Measurements from ENCODE around the gene ZBTB7A.
A peak's percentile ranks its signal among the peaks of the same experiment; 100 is the strongest.

ZBTB7A gene

DNA sequence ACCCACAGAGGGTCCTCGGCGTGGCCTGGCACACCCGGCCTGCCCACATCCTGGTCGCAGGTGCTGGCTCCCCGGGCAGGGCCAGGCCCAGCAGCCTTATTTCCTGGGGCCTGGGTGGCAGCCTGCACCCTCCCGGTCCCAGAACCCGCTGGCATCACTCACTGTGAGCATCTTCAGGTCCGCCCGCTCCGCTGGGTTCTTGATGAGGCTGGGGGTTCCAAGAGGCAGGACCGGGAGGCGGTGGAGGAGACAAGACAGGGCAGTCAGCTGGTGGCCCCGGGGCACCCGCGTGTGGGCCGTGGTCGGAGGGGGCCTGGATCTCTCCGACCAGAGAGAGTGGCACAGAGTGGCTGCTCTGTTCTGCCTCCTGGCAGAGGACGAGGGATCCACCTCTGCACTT, 27.6 kb upstream of the ZBTB7A start:
- DNase-seq (ENCODE audit: low read depth in 2 of 2) = no peak

DNA sequence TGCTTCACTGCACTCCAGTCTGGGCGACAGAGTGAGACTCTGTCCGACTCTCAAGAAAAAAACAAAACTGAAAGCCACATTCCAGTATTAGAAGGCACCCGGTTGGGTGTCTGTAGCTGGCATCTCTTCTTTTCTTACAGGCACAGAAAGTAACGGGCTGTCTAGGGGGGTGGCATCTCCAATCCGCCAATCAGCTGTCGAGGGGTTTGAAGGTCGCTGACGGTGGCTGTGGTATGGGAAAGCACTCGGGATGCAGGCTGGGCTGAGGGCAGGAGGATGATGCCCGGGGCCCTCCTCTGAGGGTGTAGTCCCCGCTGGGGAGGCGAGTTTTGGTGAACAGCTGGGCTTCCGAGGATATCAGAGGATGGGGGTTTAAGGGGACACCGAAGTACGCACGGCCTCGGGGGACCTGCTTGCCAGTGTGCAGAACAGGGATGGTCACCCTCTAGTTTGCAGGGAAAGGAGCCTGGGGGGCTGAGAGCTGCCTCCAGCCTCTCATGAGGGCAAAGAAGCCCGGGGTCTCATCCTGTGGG, 27.0 kb upstream of the ZBTB7A start:
- no peak for DNase-seq (ENCODE audit: low read depth in 2 of 2)

DNA sequence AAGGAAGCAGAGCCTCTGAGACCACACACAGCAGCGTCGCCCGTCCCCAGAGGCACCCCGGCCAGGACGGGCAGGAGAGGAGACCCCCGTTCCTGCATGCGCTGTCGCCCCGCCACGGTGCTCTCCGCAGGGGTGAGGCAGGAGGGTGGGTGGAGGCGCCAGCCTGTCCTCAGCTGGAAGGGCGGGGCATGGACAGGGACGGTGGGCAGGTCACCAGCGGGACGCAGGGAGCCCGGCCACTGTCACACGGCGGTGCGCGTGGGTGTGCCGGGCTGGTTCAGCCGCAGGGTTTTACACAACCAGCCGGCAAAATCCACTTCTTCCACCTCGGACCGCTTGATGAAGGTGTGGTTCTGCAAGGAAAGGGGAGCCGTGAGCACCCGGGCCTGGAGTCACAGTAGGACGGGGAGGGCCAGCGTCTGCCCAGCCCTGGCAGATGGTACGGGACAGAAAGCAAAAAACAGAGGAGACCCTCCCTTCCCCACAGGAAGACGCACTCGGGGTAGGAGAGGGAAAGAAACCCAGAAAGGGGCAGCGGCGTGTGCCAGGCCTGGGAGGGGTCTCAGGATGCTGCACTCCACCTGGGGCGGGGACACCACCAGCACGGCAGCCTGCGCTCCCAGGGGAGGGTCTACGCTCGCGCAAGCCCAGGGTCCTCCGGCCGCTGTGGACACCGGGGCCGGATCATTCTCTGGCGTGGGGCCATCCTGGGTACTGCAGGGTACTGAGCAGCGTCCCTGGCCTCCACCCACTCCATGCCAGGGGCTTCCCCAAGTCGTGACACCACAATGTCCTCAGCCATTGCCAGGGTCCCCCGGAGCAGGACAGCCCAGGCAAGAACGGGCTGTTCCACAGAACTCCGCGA, 23.9 kb upstream of the ZBTB7A start:
- DNase-seq (ENCODE audit: low read depth in 2 of 2) = no peak

DNA sequence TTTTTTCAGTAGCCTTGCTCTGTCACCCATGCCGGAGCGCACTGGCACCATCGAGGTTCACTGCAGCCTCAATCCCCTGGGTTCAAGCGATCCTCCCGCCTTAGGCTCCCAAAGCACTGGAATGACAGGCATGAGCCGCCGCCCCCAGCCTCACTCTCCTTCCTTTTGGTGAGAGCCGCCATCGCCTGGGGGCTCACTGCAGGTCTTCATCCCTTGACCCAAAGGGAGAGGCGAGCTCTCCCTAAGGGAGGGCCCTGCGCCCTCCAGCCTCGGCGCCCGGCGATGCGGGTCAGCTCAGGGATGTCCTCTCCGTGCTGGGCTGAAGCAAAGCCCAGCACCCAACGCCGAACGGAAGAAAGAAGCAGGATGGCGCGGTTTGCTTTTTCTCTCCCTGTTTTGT, 23.2 kb upstream of the ZBTB7A start:
- no peak for DNase-seq (ENCODE audit: low read depth in 2 of 2)

DNA sequence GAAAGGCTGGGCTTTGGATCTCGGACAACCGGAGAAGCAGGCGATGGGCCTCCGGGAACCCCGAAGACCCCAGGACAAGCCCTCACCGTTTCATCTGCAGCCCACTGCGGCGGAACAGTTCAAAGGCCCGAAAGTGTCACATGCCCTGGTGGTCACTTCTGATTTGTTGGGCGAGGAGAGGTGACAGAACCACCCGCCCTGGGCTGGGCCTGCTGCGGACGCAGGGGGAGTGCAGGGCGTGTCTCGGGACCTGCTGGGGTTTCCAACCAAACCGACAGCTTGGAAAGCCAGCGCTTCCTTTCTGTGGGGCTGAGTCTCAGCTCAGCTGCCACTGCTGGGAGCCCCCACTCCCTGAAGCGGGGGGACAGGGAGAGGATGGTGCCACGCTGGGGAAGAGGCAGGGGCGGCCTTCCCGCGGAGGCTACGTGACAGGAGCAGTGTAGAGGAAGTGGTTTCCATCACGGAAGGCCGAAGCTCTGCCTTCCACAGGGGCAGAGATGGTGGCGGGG, 22.8 kb upstream of the ZBTB7A start:
- DNase-seq (ENCODE audit: low read depth in 2 of 2) = peak in 1 of 2 donors; percentile 24

DNA sequence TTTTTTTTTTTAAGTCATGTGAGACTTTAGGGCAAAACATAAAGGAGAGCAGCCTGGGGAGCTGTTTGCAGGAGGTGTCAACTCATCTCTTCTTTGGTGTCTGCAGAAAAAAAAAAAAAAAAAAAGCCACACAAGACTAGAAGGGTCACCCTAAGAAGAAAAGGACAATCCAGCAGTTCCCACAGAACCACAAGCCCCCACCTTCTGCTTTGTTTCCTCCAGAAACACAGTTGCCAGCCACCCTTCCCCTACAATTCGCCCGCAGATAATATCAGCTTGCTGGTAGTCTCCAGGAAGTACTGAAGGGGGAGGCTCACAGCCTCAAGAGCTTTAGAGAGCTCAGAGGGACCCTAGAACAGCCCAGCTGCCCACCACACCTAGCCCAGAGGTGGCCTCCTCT, 22.3 kb upstream of the ZBTB7A start:
- DNase-seq (ENCODE audit: low read depth in 2 of 2) = no peak

DNA sequence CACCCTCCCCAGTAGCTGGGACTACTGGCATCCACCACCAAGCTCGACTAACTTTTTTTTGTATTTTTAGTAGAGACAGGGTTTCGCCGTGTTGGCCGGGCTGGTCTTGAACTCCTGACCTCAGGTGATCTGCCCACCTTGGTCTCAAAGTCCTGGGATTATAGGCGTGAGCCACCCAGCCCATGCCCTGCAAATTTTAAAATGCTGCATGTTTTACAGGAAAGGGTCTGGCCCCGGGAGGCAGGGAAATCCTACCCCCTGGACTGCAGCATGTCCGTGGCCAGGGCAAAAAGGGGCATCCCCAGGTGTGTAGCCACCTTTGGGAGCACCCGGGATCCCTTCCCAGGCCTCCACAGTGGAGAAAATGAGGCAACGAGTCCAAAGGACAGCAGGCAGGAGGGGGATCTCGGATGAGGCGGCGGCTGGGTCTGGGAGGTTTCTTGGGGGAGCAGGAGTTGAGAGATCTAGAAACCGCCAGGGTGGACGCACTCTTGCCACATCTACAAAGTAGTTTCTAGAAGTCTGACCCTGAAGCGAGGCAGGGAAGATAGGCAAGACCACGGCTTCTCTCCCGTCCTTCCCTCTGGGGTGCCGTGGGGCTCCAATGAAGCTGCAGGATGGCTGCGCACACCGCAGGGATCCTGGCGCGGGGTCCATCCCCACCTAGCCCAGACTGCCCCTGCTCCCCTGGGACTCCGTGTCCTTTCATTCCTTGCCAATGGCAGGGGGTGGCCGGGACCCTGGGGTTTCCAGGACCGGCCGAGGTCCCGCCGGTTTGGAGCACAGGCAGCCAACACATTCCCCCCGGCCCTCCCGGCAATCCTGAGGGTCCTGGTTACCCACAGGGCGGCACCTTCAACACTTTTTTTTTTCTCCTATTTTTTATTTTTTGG, 21.3 kb upstream of the ZBTB7A start:
- no peak for DNase-seq (ENCODE audit: low read depth in 2 of 2)

DNA sequence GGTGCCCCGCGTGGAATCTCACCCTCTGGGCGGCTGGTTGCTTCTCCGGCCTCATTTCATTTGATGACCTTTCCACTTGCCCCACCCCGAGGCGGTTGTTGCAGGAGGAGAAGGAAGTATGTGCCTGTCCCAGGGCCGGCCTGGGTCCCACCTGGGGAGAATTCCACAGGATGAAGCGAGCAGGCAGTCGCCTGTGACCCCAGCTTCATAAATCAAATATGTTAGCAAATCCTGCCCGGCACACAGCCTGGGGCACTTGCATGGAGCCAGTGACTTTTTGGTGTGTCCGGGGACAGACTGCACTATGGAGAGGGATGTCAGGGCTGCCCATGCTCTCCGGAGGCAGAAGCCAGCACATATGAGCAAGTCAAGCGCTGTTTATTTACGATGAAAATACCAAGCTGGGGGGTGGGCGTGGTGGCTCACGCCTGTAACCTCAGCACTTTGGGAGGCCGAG, 19.7 kb upstream of the ZBTB7A start:
- DNase-seq (ENCODE audit: low read depth in 2 of 2) = no peak

DNA sequence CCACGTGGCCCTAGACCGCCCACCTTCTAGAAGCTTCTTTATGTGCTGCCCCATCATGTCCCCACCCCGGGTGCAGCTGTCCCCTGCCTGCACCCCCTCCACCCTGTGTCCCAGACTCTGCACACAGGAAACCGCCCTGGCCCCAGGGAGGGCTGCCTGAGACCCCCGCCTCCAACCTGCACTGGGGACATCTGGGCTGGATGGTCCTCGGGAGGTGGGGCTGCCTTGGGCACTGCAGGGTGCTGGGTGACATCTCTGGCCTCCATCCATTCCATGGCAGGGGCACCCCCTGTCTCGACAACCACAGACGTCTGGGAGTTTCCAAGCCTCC, 17.8 kb upstream of the ZBTB7A start:
- DNase-seq (ENCODE audit: low read depth in 2 of 2) = no peak

DNA sequence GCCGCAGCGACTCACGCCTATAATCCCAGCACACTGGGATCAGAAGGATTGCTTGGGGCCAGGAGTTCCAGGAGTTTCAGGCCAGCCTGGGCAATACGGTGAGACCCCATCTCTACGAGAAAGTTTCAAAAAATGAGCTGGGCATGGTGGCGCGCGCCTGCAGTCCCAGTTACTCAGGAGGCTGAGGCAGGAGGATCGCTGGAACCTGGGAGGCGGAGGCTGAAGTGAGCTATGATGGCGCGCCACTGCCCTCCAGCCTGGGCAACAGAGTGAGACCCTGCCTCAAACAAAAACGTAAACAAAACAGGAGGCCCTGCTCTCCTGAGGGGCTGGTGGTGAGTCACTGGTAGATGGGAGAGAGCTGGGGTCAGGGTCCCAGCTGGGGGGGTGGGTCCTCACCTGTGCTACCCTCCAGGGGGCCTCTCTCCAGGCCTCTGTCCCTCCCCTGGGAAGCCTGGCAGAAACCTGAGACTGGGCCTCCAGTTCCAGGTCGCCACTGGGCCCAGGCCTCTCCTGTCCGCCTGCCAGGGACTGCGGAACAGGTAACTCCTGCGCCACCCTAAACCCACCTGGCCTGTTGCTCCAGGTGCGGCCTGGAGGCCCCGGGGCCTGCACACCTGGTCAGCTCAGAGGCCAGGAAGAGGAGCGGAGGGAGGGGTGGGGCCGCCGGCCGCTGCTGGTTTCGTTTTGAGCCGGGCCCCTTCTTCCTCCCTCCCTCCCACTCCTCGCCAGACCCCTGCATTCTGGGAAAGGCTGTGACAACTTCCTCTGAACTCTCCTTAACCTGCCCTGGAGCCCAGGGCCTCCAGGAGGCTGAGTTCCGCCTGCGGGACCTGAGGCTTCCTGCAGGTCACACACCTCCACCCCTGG, 17.2 kb upstream of the ZBTB7A start:
- no peak for DNase-seq (ENCODE audit: low read depth in 2 of 2)

DNA sequence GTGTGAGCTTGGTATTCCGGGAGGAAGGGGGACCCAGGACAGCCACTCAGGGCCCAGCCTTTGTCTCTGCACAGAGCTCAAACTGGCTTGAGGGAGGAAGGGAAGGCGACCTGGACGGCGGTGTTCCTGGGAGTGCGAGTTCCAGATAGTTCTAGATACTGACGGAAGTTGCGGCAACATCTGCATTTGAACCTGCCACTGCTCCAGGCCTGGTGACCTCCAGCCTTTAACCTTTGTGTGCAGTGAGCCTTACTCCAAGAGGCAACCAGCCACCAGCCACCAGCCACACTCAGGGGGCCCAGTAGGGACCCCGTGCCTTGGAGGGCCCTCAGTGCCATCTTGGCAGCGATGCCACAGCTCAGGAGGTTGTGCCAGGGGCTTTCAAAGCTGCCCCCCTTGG, 15.5 kb upstream of the ZBTB7A start:
- no peak for DNase-seq (ENCODE audit: low read depth in 2 of 2)

DNA sequence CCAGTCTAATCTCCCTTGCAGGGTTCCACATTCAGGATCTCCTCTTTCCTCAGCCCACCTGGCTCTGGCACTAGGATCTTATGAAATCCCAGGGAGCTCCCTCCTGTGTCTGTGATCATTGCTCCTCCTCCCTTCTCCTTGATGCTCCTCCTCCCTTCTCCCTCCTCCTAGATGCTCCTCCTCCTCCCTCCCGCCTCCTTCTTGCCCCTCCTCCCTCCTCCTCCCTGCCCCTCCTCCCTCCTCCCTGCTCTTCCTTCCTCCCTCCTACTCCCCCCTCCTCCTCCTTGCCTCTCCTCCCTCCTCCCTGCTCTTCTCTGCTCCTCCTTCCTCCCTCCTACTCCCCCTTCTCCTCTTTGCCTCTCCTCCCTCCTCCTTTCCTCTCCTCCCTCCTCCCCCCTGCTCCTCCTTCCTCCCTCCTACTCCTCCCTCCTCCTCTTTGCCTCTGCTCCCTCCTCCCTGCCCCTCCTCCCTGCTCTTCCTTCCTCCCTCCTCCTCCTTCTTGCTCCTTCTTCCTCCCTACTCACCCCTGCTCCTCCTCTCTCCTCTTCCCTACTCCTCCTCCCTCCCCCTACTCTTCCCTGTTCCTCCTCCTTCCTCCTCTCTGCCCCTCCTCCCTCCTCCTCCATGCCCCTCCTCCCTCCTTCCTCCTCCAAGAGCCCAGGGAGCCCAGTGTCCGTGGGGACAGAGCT, 14.9 kb upstream of the ZBTB7A start:
- no peak for DNase-seq (ENCODE audit: low read depth in 2 of 2)

DNA sequence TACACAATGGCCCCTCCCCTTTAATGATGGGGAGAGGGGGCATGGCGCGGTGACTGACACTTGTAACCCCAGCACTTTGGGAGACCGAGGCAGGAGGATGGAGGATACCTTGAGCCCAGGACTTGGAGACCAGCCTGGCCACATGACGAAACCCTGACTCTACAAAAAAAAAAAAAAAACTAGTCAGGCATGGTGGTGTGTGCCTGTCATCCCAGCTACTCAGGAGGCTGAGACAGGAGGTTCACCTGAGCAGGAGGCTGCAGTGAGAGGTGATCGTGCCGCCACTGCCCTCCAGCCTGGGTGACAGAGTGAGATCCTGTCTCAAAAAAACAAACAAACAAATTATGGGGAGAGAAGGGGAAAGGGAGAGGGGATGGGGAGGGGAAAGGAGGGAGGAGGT, 13.8 kb upstream of the ZBTB7A start:
- DNase-seq (ENCODE audit: low read depth in 2 of 2) = no peak

DNA sequence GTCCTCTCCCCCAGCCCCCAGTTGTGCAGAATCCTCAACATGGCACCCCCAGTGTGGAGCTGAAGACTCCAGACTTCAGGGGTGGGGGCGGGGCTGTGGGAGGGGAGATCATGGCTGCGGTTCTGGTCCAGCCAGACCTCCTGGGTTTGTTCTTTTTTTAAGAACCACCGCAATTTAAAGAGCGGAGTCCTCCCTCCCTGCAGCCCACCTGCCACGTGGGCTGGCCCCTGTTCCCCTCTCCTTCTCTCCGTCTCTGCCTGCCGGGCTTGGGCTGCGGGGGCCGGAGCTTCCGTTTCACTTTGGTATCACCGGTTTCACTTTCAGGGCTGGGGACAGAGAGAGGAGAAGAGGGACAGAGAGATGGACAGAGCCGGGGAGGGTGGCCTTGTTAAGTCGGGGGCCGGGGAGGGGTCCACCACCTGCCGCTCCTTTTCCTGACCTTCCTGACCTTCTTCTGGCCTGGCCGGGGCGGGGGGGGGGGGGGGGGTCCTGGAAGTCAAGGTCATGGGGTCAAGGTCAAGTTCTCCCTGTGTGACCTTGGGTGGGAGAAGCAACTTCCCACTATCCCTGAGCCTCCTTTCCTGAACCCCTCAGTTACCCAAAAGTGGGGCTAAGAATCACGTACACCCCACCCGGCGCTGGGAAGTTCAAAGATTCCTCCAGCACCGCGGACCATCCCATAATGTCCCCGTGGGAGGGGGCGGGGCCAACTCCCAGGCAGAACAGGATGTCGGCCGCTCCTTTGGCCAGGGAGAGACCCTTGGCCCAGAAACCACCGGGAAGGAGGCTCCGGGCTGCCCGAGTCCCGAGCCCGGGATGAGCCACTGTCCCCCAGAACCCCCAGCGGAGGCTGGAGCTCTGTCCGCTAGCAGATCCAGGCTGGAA, 11.3 kb upstream of the ZBTB7A start:
- peak; percentile 44 to 54 for DNase-seq (ENCODE audit: low read depth in 2 of 2)

DNA sequence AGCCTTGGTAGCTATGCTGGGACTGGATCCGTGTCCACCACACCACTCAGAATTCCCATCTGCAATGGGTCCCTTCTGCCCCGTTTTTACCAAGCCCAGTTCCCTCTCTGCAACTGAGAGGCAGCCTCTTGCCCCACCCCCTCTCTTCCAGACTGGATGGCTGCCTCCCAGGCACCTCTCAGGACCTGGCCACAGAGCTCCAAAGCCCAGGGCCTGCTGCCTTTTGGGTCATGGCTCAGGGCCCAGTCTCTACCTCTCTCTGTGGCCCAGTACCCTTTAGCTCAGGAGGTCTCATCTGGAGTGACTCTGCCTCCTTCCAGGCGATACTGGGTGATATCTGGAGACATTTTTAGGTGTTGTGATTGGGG, 10.3 kb upstream of the ZBTB7A start:
- DNase-seq (ENCODE audit: low read depth in 2 of 2) = no peak

DNA sequence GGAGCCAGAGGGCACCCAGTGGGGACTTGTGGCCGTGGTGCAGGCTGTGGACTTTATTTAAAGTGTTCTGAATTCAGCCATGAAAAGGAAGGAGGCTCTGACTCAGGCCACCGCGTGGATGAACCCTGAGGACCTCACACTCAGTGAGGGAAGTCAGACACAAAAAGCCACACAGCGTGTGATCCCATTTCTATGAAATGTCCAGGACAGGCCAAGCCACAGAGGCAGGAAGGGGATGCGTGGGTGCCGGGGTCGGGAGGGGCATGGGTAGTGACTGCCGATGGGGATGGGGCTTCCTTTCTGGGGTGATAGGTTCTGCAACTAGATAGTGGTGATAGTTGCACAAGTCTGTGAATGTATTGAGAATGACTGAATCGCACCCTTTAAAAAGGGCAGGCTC, 8.7 kb upstream of the ZBTB7A start:
- DNase-seq (ENCODE audit: low read depth in 2 of 2) = no peak

DNA sequence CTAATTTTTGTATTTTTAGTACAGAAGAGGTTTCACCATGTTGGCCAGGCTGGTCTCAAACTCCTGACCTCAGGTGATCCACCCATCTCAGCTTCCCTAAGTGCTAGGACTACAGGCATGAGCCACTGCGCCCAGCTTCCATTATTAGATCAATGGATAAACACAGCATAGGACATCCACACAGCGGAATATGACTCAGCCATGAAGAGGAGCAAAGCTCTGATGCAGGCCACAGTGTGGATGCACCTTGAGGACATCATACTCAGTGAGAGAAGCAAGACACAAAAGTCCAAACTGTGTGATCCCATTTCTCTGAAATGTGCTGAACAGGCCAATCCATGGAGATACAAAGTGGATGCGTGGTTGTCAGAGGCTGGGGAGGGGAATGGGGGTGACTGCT, 4.9 kb upstream of the ZBTB7A start:
- DNase-seq (ENCODE audit: low read depth in 2 of 2) = no peak

DNA sequence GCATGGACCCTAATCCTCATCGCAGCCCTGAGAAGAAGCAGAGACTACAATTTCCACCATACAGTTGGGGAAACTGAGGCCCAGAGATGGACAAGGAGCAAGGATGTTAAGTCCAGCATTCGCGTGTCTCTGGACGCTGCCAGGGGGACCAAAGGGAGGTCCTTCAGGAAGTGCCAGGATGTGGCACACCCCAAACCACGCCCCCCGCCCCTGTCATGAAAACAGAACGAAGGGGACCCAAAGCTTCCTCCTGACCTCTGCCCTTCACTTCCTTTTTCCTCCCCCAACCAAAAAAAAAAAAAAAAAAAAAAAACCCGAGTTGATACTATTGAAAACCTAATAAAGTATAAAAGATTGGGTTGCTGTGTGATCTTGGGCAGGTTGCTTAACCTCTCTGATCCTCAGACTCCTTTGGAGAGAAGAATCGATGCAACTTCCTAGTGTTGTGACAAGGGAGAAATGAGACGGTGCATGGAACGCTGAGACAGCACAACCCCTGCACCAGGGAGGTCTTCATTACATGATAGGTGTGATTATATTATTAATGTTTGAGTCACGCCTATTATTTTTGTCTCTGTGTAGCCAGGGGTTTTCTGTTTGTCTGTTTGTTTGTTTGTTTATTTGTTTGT, 2.7 kb upstream of the ZBTB7A start:
- DNase-seq (ENCODE audit: low read depth in 2 of 2) = no peak

Data from stimulated activated CD4-positive, alpha-beta T cell treated with anti-CD3 and anti-CD28 coated beads, Interleukin-1b, Interleukin-23, amount 100 ng/mL, for 4 hours (primary cell).